Neural progenitor cell (in vitro differentiated cells): Measurements from ENCODE around the gene LMF1. TPM values are rescaled to one million over a fixed set of nuclear protein-coding genes. Genes with fewer than 3 reads are reported as not detected.
"Not testable (repeated sequence)": the region's sequence is repeated elsewhere in the genome, so short reads cannot be mapped to it uniquely, and the experiment has no call there.

ENCODE experiments used
- DNase-seq: peaks from one replicate; pipeline ENCODE4 v3.0.0-alpha.2; 2016; ENCODE audit warnings: low spot score
- H2AFZ ChIP-seq: fragments of 200-600 bp; sonication (generic); replicated peaks from 2 replicates; pipeline ENCODE4 v1.6.1; 2016; ENCODE audit warnings: antibody characterized with exemption
- H3F3A ChIP-seq: fragments of 200-600 bp; sonication (generic); 2 replicates; pipeline ENCODE4 v1.6.1; 2016; ENCODE audit warnings: antibody characterized with exemption, low read depth
- H3K27ac ChIP-seq: fragments of 200-600 bp; sonication (generic); 2 replicates; pipeline ENCODE4 v1.5.1; 2016; ENCODE audit warnings: mild to moderate bottlenecking
- H3K27me3 ChIP-seq: fragments of 200-600 bp; sonication (generic); 2 replicates; pipeline ENCODE4 v1.6.1; 2016; ENCODE audit warnings: mild to moderate bottlenecking, moderate library complexity
- H3K36me3 ChIP-seq: fragments of 200-600 bp; sonication (generic); 2 replicates; pipeline ENCODE4 v1.5.1; 2016
- H3K4me1 ChIP-seq: fragments of 200-600 bp; sonication (generic); 2 replicates; pipeline ENCODE4 v1.6.1; 2016; ENCODE audit warnings: mixed run types
- H3K4me2 ChIP-seq: fragments of 200-600 bp; sonication (generic); 2 replicates; pipeline ENCODE4 v1.6.1; 2016
- H3K4me3 ChIP-seq: fragments of 200-600 bp; sonication (generic); 2 replicates; pipeline ENCODE4 v1.5.1; 2016
- H3K79me2 ChIP-seq: fragments of 200-600 bp; sonication (generic); 2 replicates; pipeline ENCODE4 v1.6.1; 2016; ENCODE audit warnings: low read depth
- H3K9ac ChIP-seq: fragments of 200-600 bp; sonication (generic); 2 replicates; pipeline ENCODE4 v1.6.1; 2016
- H3K9me3 ChIP-seq: fragments of 200-600 bp; sonication (generic); 2 replicates; pipeline ENCODE4 v1.5.1; 2016; ENCODE audit warnings: low read depth
- H4K20me1 ChIP-seq: fragments of 200-600 bp; sonication (generic); 2 replicates; pipeline ENCODE4 v1.6.1; 2016; ENCODE audit warnings: low read depth
- H3K27ac Mint-ChIP-seq: 3 replicates; pipeline ENCODE4 v1.8.0; 2021; ENCODE audit warnings: mixed read lengths
- H3K27me3 Mint-ChIP-seq: 2 replicates; pipeline ENCODE4 v1.8.0; 2022; ENCODE audit warnings: low read depth, mild to moderate bottlenecking, inconsistent platforms, moderate library complexity, mixed read lengths; ENCODE audit not compliant: insufficient read depth
- H3K36me3 Mint-ChIP-seq: 3 replicates; pipeline ENCODE4 v1.8.0; 2021; ENCODE audit warnings: mixed read lengths
- H3K4me1 Mint-ChIP-seq: 3 replicates; pipeline ENCODE4 v1.8.0; 2021; ENCODE audit warnings: mixed read lengths
- H3K4me3 Mint-ChIP-seq: 3 replicates; pipeline ENCODE4 v1.8.0; 2021; ENCODE audit warnings: mild to moderate bottlenecking, moderate library complexity, mixed read lengths
- H3K9me3 Mint-ChIP-seq: 3 replicates; pipeline ENCODE4 v1.8.0; 2020; ENCODE audit warnings: mixed read lengths
- EZH2 ChIP-seq: fragments of 200-600 bp; sonication (generic); IDR thresholded peaks from 2 replicates; pipeline ENCODE4 v1.6.1; 2017; ENCODE audit warnings: antibody characterized with exemption, mild to moderate bottlenecking, moderate library complexity
- EZH2phosphoT487 ChIP-seq: fragments of 200-600 bp; sonication (generic); IDR thresholded peaks from 2 replicates; pipeline ENCODE4 v1.6.1; 2017; ENCODE audit warnings: antibody characterized with exemption
- total RNA-seq: library from RNA; depleted of rRNA; stranded (reverse); fragments of >200 nt; gene quantifications from 2 replicates; pipeline ENCODE4 v1.2.3, GENCODE V29; 2015; ENCODE audit warnings: low replicate concordance
- TF ChIP-seq, protein P1 (sequence below): fragments of 200-600 bp; sonication (generic); IDR thresholded peaks from 2 replicates; pipeline ENCODE4 v1.5.1; 2017; ENCODE audit warnings: antibody characterized with exemption, mild to moderate bottlenecking

The LMF1 gene
- total RNA-seq, 1 donor from 2014 or later, result 3.4 TPM

DNA sequence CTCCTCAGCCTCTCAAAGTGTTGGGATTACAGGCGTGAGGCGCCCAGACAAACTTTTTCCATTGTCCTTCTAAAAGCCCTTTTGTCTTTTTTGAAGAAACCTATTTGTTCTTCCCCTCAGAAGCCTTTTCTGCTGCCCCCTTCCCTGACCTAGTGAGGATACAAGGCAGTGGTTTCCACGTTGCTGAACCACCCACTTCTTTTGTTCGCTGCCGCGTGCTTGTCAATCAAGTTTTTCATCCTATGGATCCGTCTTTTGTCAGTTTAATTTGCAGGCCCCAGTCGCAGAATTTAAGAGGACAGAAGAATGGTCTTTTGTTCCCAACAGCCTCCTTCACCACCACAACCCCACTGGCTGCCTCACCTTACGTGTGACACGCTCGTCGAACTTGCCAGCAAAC lies 150.0 kb downstream of the LMF1 start:
- H3K4me1 Mint-ChIP-seq, result peaks cover 14% of the 10 kb centered on the region

DNA sequence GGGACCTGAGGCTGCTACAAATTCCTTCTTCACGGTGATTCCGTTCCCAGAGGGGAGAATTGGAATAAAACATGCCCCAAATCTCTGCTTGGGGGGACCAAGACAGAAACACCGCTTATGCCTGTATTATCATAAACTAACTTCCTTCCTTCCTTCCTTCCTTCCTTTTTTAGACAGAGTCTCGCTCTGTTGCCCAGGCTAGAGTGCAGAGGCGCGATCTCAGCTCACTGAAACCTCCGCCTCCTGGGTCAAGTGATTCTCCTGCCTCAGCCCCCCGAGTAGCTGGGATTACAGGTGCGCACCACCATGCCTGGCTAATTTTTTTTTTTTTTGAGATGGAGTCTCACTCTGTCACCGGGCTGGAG lies 150.8 kb downstream of the LMF1 start:
- not testable (repeated sequence) for H3K9ac ChIP-seq, H3K4me1 ChIP-seq, H3K4me3 Mint-ChIP-seq, H3K9me3 ChIP-seq, DNase-seq, H3K36me3 Mint-ChIP-seq, H3F3A ChIP-seq, H3K27ac Mint-ChIP-seq, H3K36me3 ChIP-seq, H3K4me3 ChIP-seq, H3K9me3 Mint-ChIP-seq, H3K27me3 Mint-ChIP-seq, H3K79me2 ChIP-seq, H3K27ac ChIP-seq, H4K20me1 ChIP-seq, H2AFZ ChIP-seq
- H3K4me1 Mint-ChIP-seq, result peaks cover 11% of the 10 kb centered on the region
- Histone ChIP-seq H3K27me3 (peaks cover 11% of the 10 kb centered on the region), H3K4me2 (peak overlapping the region; percentile 52)

More for the DNA sequence above, 150.0 kb downstream of the LMF1 start:
- H3K36me3 Mint-ChIP-seq, result no peaks in the 10 kb centered on the region
- peaks cover 13% of the 10 kb centered on the region for H3K27me3 ChIP-seq
- peaks cover 4% of the 10 kb centered on the region for H3K4me1 ChIP-seq
- H3K27ac Mint-ChIP-seq, result no peak overlapping the region
- no peak overlapping the region for H3K4me3 ChIP-seq
- TF ChIP-seq, protein P1, sequence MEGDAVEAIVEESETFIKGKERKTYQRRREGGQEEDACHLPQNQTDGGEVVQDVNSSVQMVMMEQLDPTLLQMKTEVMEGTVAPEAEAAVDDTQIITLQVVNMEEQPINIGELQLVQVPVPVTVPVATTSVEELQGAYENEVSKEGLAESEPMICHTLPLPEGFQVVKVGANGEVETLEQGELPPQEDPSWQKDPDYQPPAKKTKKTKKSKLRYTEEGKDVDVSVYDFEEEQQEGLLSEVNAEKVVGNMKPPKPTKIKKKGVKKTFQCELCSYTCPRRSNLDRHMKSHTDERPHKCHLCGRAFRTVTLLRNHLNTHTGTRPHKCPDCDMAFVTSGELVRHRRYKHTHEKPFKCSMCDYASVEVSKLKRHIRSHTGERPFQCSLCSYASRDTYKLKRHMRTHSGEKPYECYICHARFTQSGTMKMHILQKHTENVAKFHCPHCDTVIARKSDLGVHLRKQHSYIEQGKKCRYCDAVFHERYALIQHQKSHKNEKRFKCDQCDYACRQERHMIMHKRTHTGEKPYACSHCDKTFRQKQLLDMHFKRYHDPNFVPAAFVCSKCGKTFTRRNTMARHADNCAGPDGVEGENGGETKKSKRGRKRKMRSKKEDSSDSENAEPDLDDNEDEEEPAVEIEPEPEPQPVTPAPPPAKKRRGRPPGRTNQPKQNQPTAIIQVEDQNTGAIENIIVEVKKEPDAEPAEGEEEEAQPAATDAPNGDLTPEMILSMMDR, result no peak
- TF ChIP-seq EZH2 (no peak), EZH2phosphoT487 (no peak)
- H3K9ac ChIP-seq, result no peak overlapping the region
- no peak overlapping the region for H2AFZ ChIP-seq
- no peaks in the 10 kb centered on the region for H4K20me1 ChIP-seq
- H3K27ac ChIP-seq, result no peak overlapping the region
- H3K36me3 ChIP-seq, result no peaks in the 10 kb centered on the region
- peaks cover 4% of the 10 kb centered on the region for H3K27me3 Mint-ChIP-seq
- peaks cover 10% of the 10 kb centered on the region for H3F3A ChIP-seq
- DNase-seq, result peak; percentile 89
- peak overlapping the region; percentile 52 for H3K4me2 ChIP-seq
- no peaks in the 10 kb centered on the region for H3K79me2 ChIP-seq
- no peaks in the 10 kb centered on the region for H3K9me3 ChIP-seq
- peak overlapping the region; percentile 52 for H3K4me3 Mint-ChIP-seq
- peaks cover 10% of the 10 kb centered on the region for H3K9me3 Mint-ChIP-seq

DNA sequence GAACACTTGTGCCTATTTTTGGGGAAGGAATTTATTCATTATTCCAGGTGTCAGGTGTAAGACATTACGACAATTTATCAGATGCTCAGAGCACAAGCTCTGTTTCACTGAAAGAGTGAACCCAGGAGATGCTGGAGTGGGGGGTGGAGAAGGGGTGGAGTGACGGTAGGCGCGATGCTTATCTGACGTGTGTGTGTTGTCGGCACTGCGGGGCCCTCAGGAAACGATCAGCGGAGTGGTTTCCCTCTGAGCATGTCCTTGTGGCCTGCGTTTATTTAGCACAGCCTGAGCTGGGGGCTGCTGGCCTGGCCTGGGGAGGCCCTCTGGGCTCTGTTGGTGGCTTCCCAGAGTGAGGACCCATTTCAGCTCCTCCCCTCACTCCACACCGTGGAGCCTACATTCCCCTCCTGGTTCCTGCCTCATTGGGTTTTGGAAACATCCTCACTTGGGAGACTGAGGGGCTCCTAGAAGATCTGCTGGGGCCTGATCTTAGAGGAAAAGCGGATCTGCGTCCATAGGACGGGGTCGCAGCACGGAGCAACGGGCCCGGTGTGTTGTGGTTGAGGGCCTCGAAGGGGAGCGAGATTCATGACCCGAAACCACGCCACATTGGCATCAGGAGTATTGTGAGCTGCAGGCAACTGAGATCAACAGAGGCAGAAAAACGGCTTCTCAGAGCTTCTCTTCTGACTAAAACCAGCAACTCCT lies 151.3 kb downstream of the LMF1 start:
- Histone ChIP-seq H2AFZ (no peak overlapping the region), H3K36me3 (no peaks in the 10 kb centered on the region), H3K4me3 (no peak overlapping the region), H3K9ac (no peak overlapping the region), H4K20me1 (no peaks in the 10 kb centered on the region), H3K27me3 (peaks cover 16% of the 10 kb centered on the region), H3K9me3 (no peaks in the 10 kb centered on the region), H3K4me2 (no peak overlapping the region), H3K27ac (no peak overlapping the region), H3K4me1 (peaks cover 4% of the 10 kb centered on the region), H3K79me2 (no peaks in the 10 kb centered on the region), H3F3A (peaks cover 10% of the 10 kb centered on the region)
- peaks cover 11% of the 10 kb centered on the region for H3K4me1 Mint-ChIP-seq
- peaks cover 10% of the 10 kb centered on the region for H3K9me3 Mint-ChIP-seq
- peak overlapping the region; percentile 58 for H3K4me3 Mint-ChIP-seq
- no peak for DNase-seq
- H3K36me3 Mint-ChIP-seq, result no peaks in the 10 kb centered on the region
- TF ChIP-seq, protein P1, result no peak
- TF ChIP-seq EZH2 (no peak), EZH2phosphoT487 (no peak)
- H3K27me3 Mint-ChIP-seq, result peaks cover 10% of the 10 kb centered on the region
- H3K27ac Mint-ChIP-seq, result no peak overlapping the region

DNA sequence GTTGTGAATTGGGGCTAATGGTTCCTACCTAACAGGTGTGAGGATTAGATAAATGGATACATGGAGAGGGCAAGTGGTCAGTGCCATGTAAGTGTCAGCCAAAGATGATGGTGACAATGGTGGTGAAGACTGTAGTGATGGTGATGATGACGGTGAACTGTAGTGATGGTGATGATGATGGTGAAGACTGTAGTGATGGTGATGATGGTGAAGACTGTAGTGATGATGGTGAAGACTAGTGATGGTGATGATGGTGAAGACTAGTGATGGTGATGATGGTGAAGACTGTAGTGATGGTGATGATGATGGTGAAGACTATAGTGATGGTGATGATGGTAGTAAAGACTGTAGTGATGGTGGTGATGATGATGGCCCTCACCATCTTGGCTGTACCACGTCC lies 152.2 kb downstream of the LMF1 start:
- Histone ChIP-seq H3K27me3 (peaks cover 24% of the 10 kb centered on the region), H3K4me2 (no peak overlapping the region), H4K20me1 (no peaks in the 10 kb centered on the region), H3K4me3 (no peak overlapping the region), H3K4me1 (peaks cover 10% of the 10 kb centered on the region), H2AFZ (no peak overlapping the region), H3K9ac (no peak overlapping the region), H3K27ac (no peak overlapping the region), H3K36me3 (no peaks in the 10 kb centered on the region), H3K79me2 (no peaks in the 10 kb centered on the region), H3K9me3 (no peaks in the 10 kb centered on the region), H3F3A (peaks cover 13% of the 10 kb centered on the region)
- Mint-ChIP-seq H3K4me3 (no peak overlapping the region), H3K4me1 (peaks cover 13% of the 10 kb centered on the region), H3K36me3 (no peaks in the 10 kb centered on the region), H3K27me3 (peaks cover 10% of the 10 kb centered on the region), H3K9me3 (peaks cover 8% of the 10 kb centered on the region), H3K27ac (no peak overlapping the region)
- TF ChIP-seq EZH2phosphoT487 (no peak), EZH2 (no peak)
- TF ChIP-seq, protein P1, result no peak
- no peak for DNase-seq
